ENCODE measurements around the gene PPP1R12A.

The PPP1R12A gene

GRCh38 chr12:79935624-79936345, 888 bp upstream of the PPP1R12A start:
- DNase-seq = peak; percentile 80

GRCh38 chr12:79934281-79935020, 446 bp downstream of the PPP1R12A start:
- DNase-seq = peak; percentile 86

GRCh38 chr12:79933532-79934264, 1.2 kb downstream of the PPP1R12A start:
- peak; percentile 80 for DNase-seq

GRCh38 chr12:79933043-79933442, 1.9 kb downstream of the PPP1R12A start:
- no peak for DNase-seq

- no peak for DNase-seq
Observed at GRCh38 chr12:79932357-79932756, 2.5 kb downstream of the PPP1R12A start.

- no peak for DNase-seq
Observed at GRCh38 chr12:79929065-79929464, 5.8 kb downstream of the PPP1R12A start.

- DNase-seq = no peak
Observed at GRCh38 chr12:79927772-79928474, 7.0 kb downstream of the PPP1R12A start.

- no peak for DNase-seq
Observed at GRCh38 chr12:79926951-79927350, 7.9 kb downstream of the PPP1R12A start.

GRCh38 chr12:79925492-79925891, 9.4 kb downstream of the PPP1R12A start:
- DNase-seq = no peak

GRCh38 chr12:79921786-79922185, 13.1 kb downstream of the PPP1R12A start:
- DNase-seq = no peak

- no peak for DNase-seq
Observed at GRCh38 chr12:79920421-79921238, 14.3 kb downstream of the PPP1R12A start.

GRCh38 chr12:79919762-79920161, 15.1 kb downstream of the PPP1R12A start:
- no peak for DNase-seq

- no peak for DNase-seq
Observed at GRCh38 chr12:79916826-79917225, 18.1 kb downstream of the PPP1R12A start.

GRCh38 chr12:79911889-79912656, 22.8 kb downstream of the PPP1R12A start:
- no peak for DNase-seq

GRCh38 chr12:79908366-79908765, 26.5 kb downstream of the PPP1R12A start:
- DNase-seq = no peak

- no peak for DNase-seq
Observed at GRCh38 chr12:79901506-79901905, 33.4 kb downstream of the PPP1R12A start.

GRCh38 chr12:79900951-79901350, 33.9 kb downstream of the PPP1R12A start:
- no peak for DNase-seq

GRCh38 chr12:79900199-79900598, 34.7 kb downstream of the PPP1R12A start:
- no peak for DNase-seq

GRCh38 chr12:79897617-79898016, 37.3 kb downstream of the PPP1R12A start:
- no peak for DNase-seq

GRCh38 chr12:79895804-79896203, 39.1 kb downstream of the PPP1R12A start:
- peak; percentile 47 for DNase-seq

GRCh38 chr12:79895071-79895470, 39.8 kb downstream of the PPP1R12A start:
- DNase-seq = peak; percentile 40

Measured in NCI-H69 (cell line).